ENCODE measurements around the gene SPOCD1. TPM values are rescaled to one million over a fixed set of nuclear protein-coding genes. Genes with fewer than 3 reads are reported as not detected.

SPOCD1 gene
- total and polyA plus RNA-seq, 10 donors, result 0.74 to 5.0 (median 3.0) TPM

- Histone ChIP-seq H3K36me3 (no peaks in the 10 kb centered on the region), H3K4me1 (peaks cover 0 to 36% (median 34%) of the 10 kb centered on the region in 6 donors), H3K4me3 (no peak overlapping the region), H3K9me3 (no peaks in the 10 kb centered on the region), H3K27ac (peak overlapping the region in 2 of 8 donors; percentile 32 to 47), H3K27me3 (replicated peaks in 1 of 7) (no peaks in the 10 kb centered on the region)
- TF ChIP-seq POLR2AphosphoS5 (IDR thresholded peaks at IDR 0.05), result peak in 1 of 3 donors; percentile 47
- no peak for TF ChIP-seq CTCF (IDR thresholded peaks at IDR 0.05 in 8 of 11, conservative IDR thresholded peaks at IDR 0.05 in 3 of 11)
- TF ChIP-seq POLR2A (IDR thresholded peaks at IDR 0.05), result no peak
- intact Hi-C loops (cut with DNase I; ENCODE audit: low total_unique reads), result no loop called here
- DNase-seq, result peak; percentile 86
- 73 to 91% (median 85%) methylated on average over 24 to 28 of the region's 28 CpGs for WGBS, 5 donors
Measured at GRCh38 chr1:31744165-31744888, 71.5 kb downstream of the SPOCD1 start.

DNA sequence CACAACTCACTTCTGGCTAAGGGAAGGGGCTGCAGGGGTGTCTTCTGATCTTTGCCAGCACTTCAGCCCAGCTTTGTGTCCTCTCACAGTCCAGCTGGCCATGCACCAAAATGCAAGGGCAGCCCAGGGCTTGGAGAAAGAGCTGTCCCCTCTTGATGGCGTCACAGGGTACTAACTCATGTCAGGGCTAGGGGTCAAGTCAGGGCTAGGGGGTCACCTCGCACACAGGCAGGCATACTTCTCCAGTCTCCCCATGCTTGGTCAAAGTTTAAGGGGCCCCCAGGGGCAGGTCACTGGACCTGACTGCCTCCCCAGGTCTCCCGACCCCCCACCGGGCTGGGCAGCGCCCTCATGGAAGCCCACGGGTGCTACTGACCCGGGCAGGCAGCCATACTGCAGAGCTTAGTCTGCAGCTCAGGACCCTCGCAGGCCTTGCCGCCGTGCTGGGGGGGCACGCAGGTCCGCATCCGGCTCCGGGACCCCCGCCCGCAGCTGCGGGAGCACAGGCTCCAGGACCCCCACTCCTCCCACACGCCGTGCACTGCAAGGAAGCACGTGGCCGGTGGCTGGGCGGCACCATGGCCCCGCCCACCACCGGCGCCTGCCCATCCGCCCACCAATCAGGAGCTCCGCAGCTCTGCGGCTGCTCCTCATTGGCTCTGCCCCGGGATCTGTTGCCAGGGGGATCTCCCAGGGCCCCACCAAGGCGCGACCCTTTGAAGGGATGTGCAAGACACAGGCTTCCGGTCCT, 73.2 kb downstream of the SPOCD1 start:
- WGBS, 5 donors, result 78 to 91% (median 89%) methylated on average over 19 to 32 of the region's 32 CpGs
- Histone ChIP-seq H3K9me3 (no peaks in the 10 kb centered on the region), H3K36me3 (no peaks in the 10 kb centered on the region), H3K27ac (no peak overlapping the region), H3K4me1 (peaks cover 0 to 42% (median 32%) of the 10 kb centered on the region in 6 donors), H3K27me3 (replicated peaks in 1 of 7) (no peaks in the 10 kb centered on the region), H3K4me3 (no peak overlapping the region)
- intact Hi-C loops (cut with DNase I; ENCODE audit: low total_unique reads), result no loop called here
- TF ChIP-seq CTCF (IDR thresholded peaks at IDR 0.05 in 8 of 11, conservative IDR thresholded peaks at IDR 0.05 in 3 of 11) (no peak), POLR2AphosphoS5 (IDR thresholded peaks at IDR 0.05) (no peak), POLR2A (IDR thresholded peaks at IDR 0.05) (no peak)
- DNase-seq, result no peak

Small RNAs within 50 kb of the gene (microRNA-seq; reads per million reads assigned to microRNA genes)
- 0 to 0.57 (median 0) reads per million in 3 donors for gene MIR4254

Small RNAs within 50 kb of the gene (small RNA-seq; reads per million reads assigned to genes)
- gene MIR4254, result 0 reads per million in 4 donors

Other genes starting within 250 kb of the SPOCD1 start
- 100 to 1,000 TPM; 124 to 393 (median 243) TPM for gene TINAGL1, start 239.5 kb downstream of the SPOCD1 start, total RNA-seq
- gene TINAGL1, start 239.5 kb downstream of the SPOCD1 start, polyA plus RNA-seq, result 10 to 100 TPM; 18.5 to 98.9 (median 38.0) TPM
- gene HCRTR1, start 198.3 kb downstream of the SPOCD1 start, total RNA-seq, result not detected
- gene HCRTR1, start 198.3 kb downstream of the SPOCD1 start, polyA plus RNA-seq, result under 1 TPM in 1 of 3 donors, not detected in 2; 0.06 TPM
- gene PEF1, start 171.1 kb downstream of the SPOCD1 start, total RNA-seq, result 10 to 100 TPM; 48.2 to 73.4 (median 54.5) TPM
- gene PEF1, start 171.1 kb downstream of the SPOCD1 start, polyA plus RNA-seq, result 10 to 100 TPM; 46.5 to 70.4 (median 60.8) TPM
- 10 to 100 TPM in 5 of 7 donors, 1 to 10 TPM in 2; 4.7 to 22.0 (median 12.4) TPM for gene COL16A1, start 112.0 kb downstream of the SPOCD1 start, total RNA-seq
- 10 to 100 TPM in 2 of 3 donors, 1 to 10 TPM in 1; 9.5 to 25.6 (median 14.4) TPM for gene COL16A1, start 112.0 kb downstream of the SPOCD1 start, polyA plus RNA-seq
- 1 to 10 TPM in 5 of 7 donors, under 1 TPM in 2; 0.82 to 5.1 (median 2.7) TPM for gene ADGRB2, start 51.7 kb downstream of the SPOCD1 start, total RNA-seq
- 1 to 10 TPM in 1 of 3 donors, under 1 TPM in 2; 0.52 to 1.4 (median 0.57) TPM for gene ADGRB2, start 51.7 kb downstream of the SPOCD1 start, polyA plus RNA-seq
- 100 to 1,000 TPM; 201 to 300 (median 254) TPM for gene PTP4A2, start 122.3 kb upstream of the SPOCD1 start, total RNA-seq
- gene PTP4A2, start 122.3 kb upstream of the SPOCD1 start, polyA plus RNA-seq, result 100 to 1,000 TPM in 1 of 3 donors, 10 to 100 TPM in 2; 72.9 to 111 (median 94.2) TPM
- gene KHDRBS1, start 197.8 kb upstream of the SPOCD1 start, total RNA-seq, result 100 to 1,000 TPM in 3 of 7 donors, 10 to 100 TPM in 4; 69.9 to 109 (median 97.9) TPM
- 10 to 100 TPM; 63.8 to 80.6 (median 74.5) TPM for gene KHDRBS1, start 197.8 kb upstream of the SPOCD1 start, polyA plus RNA-seq

Data from spleen (tissue), 11 donors.